Loucy (cell line): Measurements from ENCODE around the gene ZSWIM1.

ENCODE experiments used
- H2AFZ ChIP-seq: fragments of 200-600 bp; sonication (generic); 2 replicates; pipeline ENCODE4 v1.6.0; 2016; ENCODE audit warnings: antibody characterized with exemption, mild to moderate bottlenecking, low read length, moderate library complexity
- H3F3A ChIP-seq: fragments of 200-600 bp; 2 replicates; pipeline ENCODE4 v1.6.0; 2016; ENCODE audit warnings: antibody characterized with exemption, low read depth, mild to moderate bottlenecking
- H3K27me3 ChIP-seq: fragments of 200-600 bp; sonication (generic); 2 replicates; pipeline ENCODE4 v1.6.1; 2014; ENCODE audit warnings: low read length, mild to moderate bottlenecking; ENCODE audit not compliant: insufficient read depth, poor library complexity, severe bottlenecking
- H3K36me3 ChIP-seq: fragments of 200-600 bp; sonication (generic); 2 replicates; pipeline ENCODE4 v1.6.1; 2016; ENCODE audit warnings: low read length; ENCODE audit not compliant: insufficient read depth
- H3K4me1 ChIP-seq: fragments of 200-600 bp; sonication (generic); 2 replicates; pipeline ENCODE4 v1.5.1; 2014; ENCODE audit warnings: low read length, mild to moderate bottlenecking; ENCODE audit not compliant: insufficient read depth, poor library complexity, severe bottlenecking
- H3K4me2 ChIP-seq: fragments of 200-600 bp; sonication (generic); 2 replicates; pipeline ENCODE4 v1.6.0; 2014; ENCODE audit warnings: antibody characterized with exemption, low read length, low read depth, mild to moderate bottlenecking; ENCODE audit not compliant: poor library complexity, severe bottlenecking
- H3K4me3 ChIP-seq: fragments of 200-600 bp; sonication (generic); 2 replicates; pipeline ENCODE4 v1.5.1; 2014; ENCODE audit warnings: low read length, mild to moderate bottlenecking, mixed read lengths; ENCODE audit not compliant: poor library complexity, severe bottlenecking
- H3K79me2 ChIP-seq: fragments of 200-600 bp; sonication (generic); 2 replicates; pipeline ENCODE4 v1.6.1; 2014; ENCODE audit warnings: low read length; ENCODE audit not compliant: insufficient read depth
- H3K9ac ChIP-seq: fragments of 200-600 bp; sonication (generic); 2 replicates; pipeline ENCODE4 v1.6.0; 2014; ENCODE audit warnings: mild to moderate bottlenecking, low read depth, low read length, moderate library complexity; ENCODE audit not compliant: poor library complexity, severe bottlenecking
- H3K9me2 ChIP-seq: fragments of 200-600 bp; sonication (generic); replicated peaks from 2 replicates; pipeline ENCODE4 v1.6.1; 2016; ENCODE audit warnings: low read depth, low read length, mixed read lengths
- H3K9me3 ChIP-seq: fragments of 200-600 bp; sonication (generic); 2 replicates; pipeline ENCODE4 v1.6.1; 2014; ENCODE audit warnings: mild to moderate bottlenecking, antibody characterized with exemption, low read length, low read depth; ENCODE audit not compliant: insufficient read depth
- H4K20me1 ChIP-seq: fragments of 200-600 bp; sonication (generic); 2 replicates; pipeline ENCODE4 v1.6.0; 2014; ENCODE audit warnings: antibody characterized with exemption, low read length, mild to moderate bottlenecking; ENCODE audit not compliant: insufficient read depth, poor library complexity, severe bottlenecking
- EZH2phosphoT487 ChIP-seq: fragments of 200-600 bp; IDR thresholded peaks from 2 replicates; pipeline ENCODE4 v1.6.1; 2018; ENCODE audit warnings: antibody characterized with exemption, mild to moderate bottlenecking, moderate library complexity, borderline replicate concordance
- TF ChIP-seq, protein P1 (sequence below): fragments of 200-600 bp; sonication (generic); conservative IDR thresholded peaks from 2 replicates; pipeline ENCODE4 v1.5.1; 2014; ENCODE audit warnings: mild to moderate bottlenecking, antibody characterized with exemption, low read length

ZSWIM1 gene

DNA sequence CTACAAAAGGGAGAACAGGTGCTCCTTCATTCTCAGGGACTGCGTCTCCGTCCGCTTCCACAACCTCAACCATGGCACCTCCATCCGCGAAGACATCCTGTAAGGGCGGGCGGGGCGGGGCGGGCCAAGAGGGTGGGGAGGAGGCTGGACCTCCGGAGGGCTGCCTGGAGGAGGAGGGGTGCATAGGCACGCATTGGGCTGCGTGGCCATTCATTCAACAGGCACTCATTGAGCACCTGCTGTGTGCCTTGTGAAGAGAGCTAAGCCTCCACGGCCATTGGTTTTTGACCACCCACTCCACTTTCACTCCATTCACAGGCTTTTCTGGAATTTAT is 23.2 kb upstream of the ZSWIM1 start:
- Histone ChIP-seq H3K79me2 (peaks cover 38% of the 10 kb centered on the region), H3K9me3 (no peaks in the 10 kb centered on the region), H3K4me1 (peaks cover 42% of the 10 kb centered on the region), H3K9ac (peak overlapping the region; percentile 78), H3K4me3 (peak overlapping the region; percentile 89), H4K20me1 (peaks cover 3% of the 10 kb centered on the region), H3K36me3 (no peaks in the 10 kb centered on the region), H3K27me3 (no peaks in the 10 kb centered on the region), H3K9me2 (no peaks in the 10 kb centered on the region), H2AFZ (peak overlapping the region; percentile 90), H3K4me2 (peak overlapping the region; percentile 91), H3F3A (no peaks in the 10 kb centered on the region)
- TF ChIP-seq, protein P1, sequence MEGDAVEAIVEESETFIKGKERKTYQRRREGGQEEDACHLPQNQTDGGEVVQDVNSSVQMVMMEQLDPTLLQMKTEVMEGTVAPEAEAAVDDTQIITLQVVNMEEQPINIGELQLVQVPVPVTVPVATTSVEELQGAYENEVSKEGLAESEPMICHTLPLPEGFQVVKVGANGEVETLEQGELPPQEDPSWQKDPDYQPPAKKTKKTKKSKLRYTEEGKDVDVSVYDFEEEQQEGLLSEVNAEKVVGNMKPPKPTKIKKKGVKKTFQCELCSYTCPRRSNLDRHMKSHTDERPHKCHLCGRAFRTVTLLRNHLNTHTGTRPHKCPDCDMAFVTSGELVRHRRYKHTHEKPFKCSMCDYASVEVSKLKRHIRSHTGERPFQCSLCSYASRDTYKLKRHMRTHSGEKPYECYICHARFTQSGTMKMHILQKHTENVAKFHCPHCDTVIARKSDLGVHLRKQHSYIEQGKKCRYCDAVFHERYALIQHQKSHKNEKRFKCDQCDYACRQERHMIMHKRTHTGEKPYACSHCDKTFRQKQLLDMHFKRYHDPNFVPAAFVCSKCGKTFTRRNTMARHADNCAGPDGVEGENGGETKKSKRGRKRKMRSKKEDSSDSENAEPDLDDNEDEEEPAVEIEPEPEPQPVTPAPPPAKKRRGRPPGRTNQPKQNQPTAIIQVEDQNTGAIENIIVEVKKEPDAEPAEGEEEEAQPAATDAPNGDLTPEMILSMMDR = no peak
- TF ChIP-seq EZH2phosphoT487 = no peak

DNA sequence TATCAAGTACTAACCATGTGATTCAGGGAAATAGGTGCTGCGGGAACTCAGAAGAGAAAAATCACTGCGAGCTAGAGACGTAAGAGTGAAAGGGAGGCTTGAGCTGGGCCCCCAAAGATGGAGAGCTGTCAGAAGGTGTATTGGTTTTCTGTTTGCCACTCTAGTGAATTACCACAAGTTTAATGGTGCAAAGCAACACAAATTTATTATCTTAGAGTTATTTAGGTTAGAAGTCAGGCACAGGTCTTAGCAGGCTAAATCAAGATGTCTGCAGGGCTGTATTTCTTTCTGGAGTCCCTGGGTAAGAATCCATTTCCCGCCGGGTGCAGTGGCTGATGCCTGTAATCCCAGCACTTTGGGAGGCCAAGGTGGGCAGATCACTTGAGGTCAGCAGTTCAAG is 21.1 kb upstream of the ZSWIM1 start:
- Histone ChIP-seq H3K4me3 (no peak overlapping the region), H3K9me2 (no peaks in the 10 kb centered on the region), H3K9ac (no peak overlapping the region), H3K4me1 (peaks cover 38% of the 10 kb centered on the region), H3K9me3 (no peaks in the 10 kb centered on the region), H2AFZ (no peak overlapping the region), H3K27me3 (no peaks in the 10 kb centered on the region), H3K36me3 (no peaks in the 10 kb centered on the region), H3K79me2 (peaks cover 35% of the 10 kb centered on the region), H3K4me2 (peak overlapping the region; percentile 91), H4K20me1 (peaks cover 3% of the 10 kb centered on the region), H3F3A (no peaks in the 10 kb centered on the region)
- TF ChIP-seq, protein P1 = no peak
- no peak for TF ChIP-seq EZH2phosphoT487

DNA sequence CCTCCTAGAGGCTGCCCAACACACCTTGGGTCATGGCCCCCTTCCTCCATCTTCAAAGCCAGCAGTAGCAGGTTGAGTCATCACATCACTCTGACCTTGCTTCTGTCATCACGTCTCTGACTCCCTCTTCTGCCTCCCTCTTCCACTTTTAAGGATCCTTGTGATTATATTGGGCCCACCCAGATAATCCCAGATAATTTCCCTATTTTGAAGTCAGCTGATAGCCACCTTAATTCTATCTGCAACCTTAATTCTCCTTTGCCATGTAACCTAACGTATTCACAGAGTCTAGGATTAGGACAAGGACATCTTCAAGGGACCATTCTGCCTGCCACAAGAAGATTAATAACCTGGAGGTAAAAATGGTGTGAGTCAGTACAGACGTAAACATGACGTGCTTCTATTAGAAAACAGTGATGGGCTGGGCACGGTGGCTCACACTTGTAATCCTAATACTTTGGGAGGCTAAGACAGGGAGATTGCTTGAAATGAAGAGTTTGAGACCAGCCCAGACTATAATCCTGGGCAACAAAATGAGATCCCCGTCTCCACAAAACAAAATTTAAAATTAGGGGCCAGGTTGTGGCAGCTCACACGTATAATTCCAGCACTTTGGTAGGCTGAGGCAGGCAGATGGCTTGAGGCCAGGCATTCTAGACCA is 20.3 kb upstream of the ZSWIM1 start:
- H3K79me2 ChIP-seq = peaks cover 32% of the 10 kb centered on the region
- no peak overlapping the region for H2AFZ ChIP-seq
- no peaks in the 10 kb centered on the region for H3K9me2 ChIP-seq
- no peak overlapping the region for H3K4me3 ChIP-seq
- H3K4me1 ChIP-seq = peaks cover 33% of the 10 kb centered on the region
- TF ChIP-seq EZH2phosphoT487 = no peak
- TF ChIP-seq, protein P1 = no peak
- H3K9ac ChIP-seq = no peak overlapping the region
- H3F3A ChIP-seq = no peaks in the 10 kb centered on the region
- H4K20me1 ChIP-seq = peaks cover 3% of the 10 kb centered on the region
- H3K36me3 ChIP-seq = no peaks in the 10 kb centered on the region
- peak overlapping the region; percentile 17 for H3K4me2 ChIP-seq
- H3K9me3 ChIP-seq = no peaks in the 10 kb centered on the region
- no peaks in the 10 kb centered on the region for H3K27me3 ChIP-seq
